HEK293 (cell line): Measurements from ENCODE around the gene MYO1D.

Source experiments
- CTCF ChIA-PET: fragments of 350-600 bp; formaldehyde crosslinking; extraction: SDS; loops from one replicate; lab custom pipeline; 2021; ENCODE audit warnings: antibody characterized with exemption; lab: Yijun Ruan, JAX
- POLR2A ChIA-PET: fragments of 300-600 bp; formaldehyde crosslinking; extraction: SDS; loops from one replicate; lab custom pipeline; 2020; ENCODE audit warnings: antibody characterized with exemption, inconsistent platforms; lab: Yijun Ruan, JAX
- H3K27ac ChIP-seq: fragments of 200-500 bp; sonication (Bioruptor generic); 2 replicates; pipeline ENCODE4 v1.5.1; 2014; ENCODE audit warnings: low read depth, low read length, control low read depth, inconsistent platforms; ENCODE audit errors: extremely low read depth
- H3K36me3 ChIP-seq, 2 experiments: fragments of 200-500 bp in 1 of 2; sonication (Bioruptor generic) in 1 of 2; 1 replicate in 1 of 2; 2 replicates in 1 of 2; pipeline ENCODE4 v1.5.1; 2014 to 2017; ENCODE audit warnings: inconsistent platforms in 2 of 2, low read length in 2 of 2; ENCODE audit not compliant: control insufficient read depth in 2 of 2, insufficient read depth in 1 of 2
- H3K4me1 ChIP-seq: fragments of 200-500 bp; sonication (Bioruptor generic); 2 replicates; pipeline ENCODE4 v1.5.1; 2014; ENCODE audit warnings: mild to moderate bottlenecking, low read length, inconsistent platforms; ENCODE audit not compliant: control insufficient read depth, insufficient read depth
- H3K4me3 ChIP-seq: 2 replicates; pipeline ENCODE4 v1.5.1; 2011; ENCODE audit warnings: low read depth, mild to moderate bottlenecking, control low read depth, low read length, moderate library complexity
- H3K9me3 ChIP-seq: fragments of 200-500 bp; sonication (Bioruptor generic); 2 replicates; pipeline ENCODE4 v1.5.1; 2014; ENCODE audit warnings: low read depth, low read length, inconsistent platforms; ENCODE audit not compliant: control insufficient read depth, insufficient read depth
- CTCF ChIP-seq: fragments of 450-650 bp; formaldehyde crosslinking; IDR thresholded peaks from 2 replicates; pipeline ENCODE4 v1.5.1; 2016; ENCODE audit warnings: missing biosample characterization, missing genetic modification characterization
- EGR2 ChIP-seq: fragments of 450-650 bp; formaldehyde crosslinking; IDR thresholded peaks from 2 replicates; pipeline ENCODE4 v1.5.1; 2016; ENCODE audit warnings: low read depth, missing biosample characterization, missing genetic modification characterization
- PBX3 ChIP-seq: sonication (generic); formaldehyde crosslinking; IDR thresholded peaks from 2 replicates; pipeline ENCODE4 v1.8.1; 2022; ENCODE audit warnings: mild to moderate bottlenecking, moderate library complexity, missing genetic modification reagents
- PRDM10 ChIP-seq: fragments of 450-650 bp; formaldehyde crosslinking; IDR thresholded peaks from 2 replicates; pipeline ENCODE4 v1.5.1; 2016; ENCODE audit warnings: missing biosample characterization, missing genetic modification characterization
- SP2 ChIP-seq: fragments of 450-650 bp; formaldehyde crosslinking; IDR thresholded peaks from 2 replicates; pipeline ENCODE4 v1.5.1; 2016; ENCODE audit warnings: missing biosample characterization, missing genetic modification characterization
- YY1 ChIP-seq: fragments of 450-650 bp; formaldehyde crosslinking; IDR thresholded peaks from 2 replicates; pipeline ENCODE4 v1.5.1; 2018; ENCODE audit warnings: missing biosample characterization, missing genetic modification characterization
- ZBTB8A ChIP-seq: fragments of 450-650 bp; formaldehyde crosslinking; IDR thresholded peaks from 2 replicates; pipeline ENCODE4 v1.5.1; 2016; ENCODE audit warnings: missing biosample characterization, missing genetic modification characterization
- ZEB2 ChIP-seq: fragments of 450-650 bp; formaldehyde crosslinking; IDR thresholded peaks from 2 replicates; pipeline ENCODE4 v1.5.1; 2016; ENCODE audit warnings: missing biosample characterization, missing genetic modification characterization
- ZFHX2 ChIP-seq: fragments of 450-650 bp; formaldehyde crosslinking; conservative IDR thresholded peaks from 2 replicates; pipeline ENCODE4 v1.5.1; 2016; ENCODE audit warnings: missing biosample characterization, missing genetic modification characterization
- ZFP3 ChIP-seq: fragments of 450-650 bp; formaldehyde crosslinking; IDR thresholded peaks from 2 replicates; pipeline ENCODE4 v1.5.1; 2016; ENCODE audit warnings: low read depth, missing biosample characterization, missing genetic modification characterization
- ZNF140 ChIP-seq: fragments of 450-650 bp; formaldehyde crosslinking; IDR thresholded peaks from 2 replicates; pipeline ENCODE4 v1.5.1; 2016; ENCODE audit warnings: missing biosample characterization, missing genetic modification characterization
- ZNF335 ChIP-seq: fragments of 450-650 bp; formaldehyde crosslinking; conservative IDR thresholded peaks from 2 replicates; pipeline ENCODE4 v1.5.1; 2016; ENCODE audit warnings: missing biosample characterization, missing genetic modification characterization
- ZNF488 ChIP-seq: fragments of 450-650 bp; formaldehyde crosslinking; IDR thresholded peaks from 2 replicates; pipeline ENCODE4 v1.5.1; 2016; ENCODE audit warnings: missing biosample characterization, missing genetic modification characterization
- ZNF510 ChIP-seq: fragments of 450-650 bp; formaldehyde crosslinking; IDR thresholded peaks from 2 replicates; pipeline ENCODE4 v1.5.1; 2018; ENCODE audit warnings: mild to moderate bottlenecking, missing genetic modification characterization, missing biosample characterization; ENCODE audit not compliant: insufficient replicate concordance
- ZNF654 ChIP-seq: fragments of 450-650 bp; formaldehyde crosslinking; IDR thresholded peaks from 2 replicates; pipeline ENCODE4 v1.5.1; 2016; ENCODE audit warnings: low read depth, missing biosample characterization, missing genetic modification characterization

The MYO1D gene

GRCh38 chr17:32877164-32877764 is 340 bp upstream of the MYO1D start:
- H3K27ac ChIP-seq = peak overlapping the region; percentile 96; the same call in 1 of the 2 replicates
- POLR2A ChIA-PET = interaction anchor here (0.5 to 1.6 kb wide), 8 partner anchors 9 to 94 kb away, joined by 3 to 5 read pairs (median 4); no protein-coding TSS in a partner anchor

More at GRCh38 chr17:32877164-32877764, 340 bp upstream of the MYO1D start:
- H3K36me3 ChIP-seq = peaks cover 0 to 7% of the 10 kb centered on the region in 2 experiments; a peak in 1 of 3 replicates
- peak; percentile 64 for TF ChIP-seq PRDM10 (tag by site-specific recombination)
- TF ChIP-seq PBX3 (CRISPR knock-in tag) = 0 out of 2 replicates have a peak, but pooled peaks have one; percentile 55
- TF ChIP-seq EGR2 (tag by site-specific recombination) = peak; percentile 44; the same call in 1 of the 2 replicates
- TF ChIP-seq ZFP3 (tag by site-specific recombination) = no peak
- TF ChIP-seq ZNF335 (tag by site-specific recombination) = peak; percentile 80
- peak; percentile 53 for TF ChIP-seq CTCF (tag by site-specific recombination)
- TF ChIP-seq ZBTB8A = peak; percentile 74
- TF ChIP-seq YY1 (tag by site-specific recombination) = peak; percentile 22; the same call in 1 of the 2 replicates
- TF ChIP-seq ZNF654 = 0 out of 2 replicates have a peak, but pooled peaks have one; percentile 11
- TF ChIP-seq SP2 (tag by site-specific recombination) = 0 out of 2 replicates have a peak, but pooled peaks have one; percentile 5
- TF ChIP-seq ZFHX2 (tag by site-specific recombination) = peak; percentile 73
- TF ChIP-seq ZNF510 = no peak
- TF ChIP-seq ZEB2 (tag by site-specific recombination) = 0 out of 2 replicates have a peak, but pooled peaks have one; percentile 15
- no peak for TF ChIP-seq ZNF488 (tag by site-specific recombination)
- TF ChIP-seq ZNF140 = no peak
- TF ChIP-seq, all 188 proteins: peak for 11
- CTCF ChIA-PET = interaction anchor here (0.7 to 6.8 kb wide), 57 partner anchors 8 to 753 kb away, joined by 3 to 211 read pairs (median 7); partner anchors contain the start of genes CDK5R1 and PSMD11
- H3K9me3 ChIP-seq = no peaks in the 10 kb centered on the region
- H3K4me1 ChIP-seq = peaks cover 9% of the 10 kb centered on the region
- peak overlapping the region; percentile 88 for H3K4me3 ChIP-seq
